HS-5 (cell line): ENCODE measurements around the gene CCT4.
"Not testable (repeated sequence)": the region's sequence is repeated elsewhere in the genome, so short reads cannot be mapped to it uniquely, and the experiment has no call there.

Experiments
- DNase-seq: peaks from one replicate; pipeline ENCODE4 v3.0.0-alpha.2; 2012; ENCODE audit warnings: low read depth

CCT4 gene

DNA sequence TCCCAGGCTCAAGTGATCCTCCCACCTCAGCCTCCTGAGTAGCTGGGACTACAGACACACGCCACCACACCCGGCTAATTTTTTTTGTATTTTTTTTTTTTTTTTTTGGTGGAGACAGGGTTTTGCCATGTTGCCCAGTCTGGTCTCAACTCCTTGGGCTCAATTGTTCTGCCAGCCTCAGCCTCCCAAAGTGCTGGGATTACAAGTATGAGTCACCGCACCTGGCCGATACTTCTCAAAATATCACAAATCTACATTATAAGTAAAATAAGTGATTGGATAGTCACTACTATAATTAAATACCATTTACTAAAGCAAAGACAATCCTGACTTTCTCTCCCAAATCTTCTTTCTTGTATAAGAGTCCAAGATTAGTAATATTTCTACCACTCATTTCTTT is 9.1 kb downstream of the CCT4 start:
- DNase-seq: not testable (repeated sequence)

DNA sequence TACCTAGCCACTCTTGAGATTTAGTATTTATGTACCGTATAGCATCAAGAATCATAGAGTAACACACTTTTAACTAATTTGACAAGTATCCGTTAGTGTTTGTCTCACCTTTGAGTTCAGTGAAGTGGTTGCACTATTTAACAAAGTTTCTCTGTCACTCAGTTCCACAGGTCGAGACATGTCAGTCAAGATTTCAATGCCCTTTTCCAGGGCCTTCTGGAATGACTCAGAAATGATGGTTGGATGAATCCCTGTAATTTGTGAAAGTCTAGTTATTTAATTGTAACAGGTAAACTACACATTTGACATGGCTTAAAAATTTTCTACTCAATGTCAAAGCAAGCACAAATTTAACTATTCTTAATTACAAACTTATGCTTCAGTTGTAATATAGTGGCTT is 9.7 kb downstream of the CCT4 start:
- DNase-seq: no peak

DNA sequence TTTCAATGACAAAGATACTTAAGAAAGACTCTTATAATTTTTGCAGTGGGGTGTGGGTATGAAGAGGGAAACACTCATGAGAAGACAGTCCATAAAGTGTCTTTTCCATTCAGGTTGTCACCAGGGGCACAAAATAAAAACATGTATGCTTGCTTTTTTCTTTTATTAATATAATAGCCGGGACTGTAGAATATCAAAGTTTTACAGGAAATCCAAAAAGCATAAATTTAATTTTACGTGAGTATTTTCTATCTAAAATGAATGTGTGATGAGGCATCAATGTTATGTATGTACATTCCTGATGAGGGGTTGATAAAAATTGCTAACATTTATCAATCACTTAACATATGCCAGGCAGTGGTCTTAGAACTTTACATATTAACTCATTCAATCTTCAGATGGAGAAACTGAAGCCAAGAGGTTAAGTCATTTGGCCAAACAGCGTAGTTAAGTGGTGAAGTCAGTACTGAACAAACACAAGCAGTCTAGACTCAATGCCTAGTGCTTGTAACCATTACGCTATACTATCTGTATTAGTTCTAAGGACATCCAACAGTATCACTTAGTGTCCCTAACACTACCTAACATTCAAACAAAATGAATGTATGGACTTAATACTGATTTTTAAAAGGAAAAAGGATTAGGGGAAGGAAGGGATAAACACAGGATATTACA is 10.7 kb downstream of the CCT4 start:
- DNase-seq: no peak

DNA sequence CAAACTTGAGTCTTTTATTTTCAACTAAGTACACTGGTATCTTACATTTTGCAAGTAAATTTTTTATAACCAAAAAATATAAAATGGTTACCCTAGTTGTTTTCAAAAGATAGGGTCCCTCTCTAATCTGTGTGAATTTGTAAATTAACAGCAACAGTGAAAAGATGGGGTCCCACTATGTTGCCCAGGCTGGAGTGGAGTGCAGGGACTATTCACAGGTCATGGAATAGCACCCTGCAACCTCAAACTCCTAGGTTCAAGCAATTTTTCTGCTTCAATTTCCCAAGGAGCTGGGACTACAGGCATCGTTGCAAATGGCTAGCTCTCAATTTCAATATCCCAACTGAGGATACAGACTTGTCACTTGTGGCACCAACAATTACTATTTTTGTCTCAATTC is 12.1 kb downstream of the CCT4 start:
- DNase-seq: no peak

DNA sequence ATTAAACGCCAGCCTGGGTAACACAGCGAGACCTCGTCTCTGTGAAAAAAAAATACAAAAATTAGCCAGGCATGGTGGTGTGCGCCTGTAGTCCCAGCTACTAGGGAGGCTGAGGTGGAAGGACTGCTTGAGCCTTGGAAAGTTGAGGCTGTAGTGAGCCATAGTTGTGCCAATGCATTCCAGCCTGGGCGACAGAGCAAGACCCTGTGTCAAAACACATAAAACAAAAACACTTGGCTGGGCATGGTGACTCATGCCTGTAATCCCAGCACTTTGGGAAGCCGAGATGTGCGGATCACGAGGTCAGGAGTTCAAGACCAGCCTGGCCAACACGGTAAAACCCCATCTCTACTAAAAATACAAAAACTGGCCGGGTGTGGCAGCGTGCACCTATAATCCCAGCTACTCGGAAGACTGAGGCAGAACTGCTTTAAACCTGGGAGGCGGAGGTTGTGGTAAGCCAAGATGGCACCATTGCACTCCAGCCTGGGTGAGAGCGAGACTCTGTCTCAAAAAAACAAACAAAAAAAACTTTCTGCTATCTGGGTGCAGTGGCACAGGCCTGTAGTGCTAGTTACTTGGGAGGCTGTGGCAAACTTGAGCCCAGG is 21.9 kb downstream of the CCT4 start:
- not testable (repeated sequence) for DNase-seq

DNA sequence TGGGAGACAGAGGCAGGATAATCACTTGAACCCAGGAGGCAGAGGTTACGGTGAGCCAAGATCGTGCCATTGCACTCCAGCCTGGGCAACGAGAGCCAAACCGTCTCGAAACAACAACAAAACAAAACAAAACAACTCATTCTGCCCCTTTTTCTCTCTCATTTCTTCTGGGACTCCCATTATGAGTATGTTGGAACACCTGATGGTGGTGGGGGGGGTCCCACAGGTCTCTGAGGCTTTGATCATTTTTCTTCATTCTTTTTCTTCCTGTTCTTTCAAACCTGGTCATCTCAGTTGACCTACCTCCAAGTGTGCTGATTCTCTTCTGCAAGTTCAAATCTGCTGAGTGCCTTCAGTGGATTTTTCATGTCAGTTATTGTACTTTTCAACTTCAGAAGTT is 26.4 kb downstream of the CCT4 start:
- DNase-seq: no peak

DNA sequence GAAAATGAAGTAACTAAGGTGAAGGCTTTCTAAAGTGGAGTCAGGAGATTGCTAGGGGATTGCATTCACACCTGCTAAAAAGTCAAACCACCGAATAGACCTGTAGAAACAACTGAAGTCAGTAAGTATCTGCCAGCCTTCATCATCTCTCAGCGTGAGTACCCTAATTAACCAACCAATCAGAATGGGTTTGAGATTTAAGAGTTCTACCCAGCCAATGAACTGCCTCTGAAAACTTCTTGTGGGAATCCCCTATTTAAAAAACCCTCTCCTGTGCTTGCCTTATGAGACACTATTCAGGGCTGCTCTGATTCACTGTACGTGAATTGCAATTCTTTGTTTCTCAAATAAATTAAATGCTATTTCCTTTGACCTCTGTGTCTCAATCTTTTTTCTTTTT is 31.2 kb downstream of the CCT4 start:
- no peak for DNase-seq

DNA sequence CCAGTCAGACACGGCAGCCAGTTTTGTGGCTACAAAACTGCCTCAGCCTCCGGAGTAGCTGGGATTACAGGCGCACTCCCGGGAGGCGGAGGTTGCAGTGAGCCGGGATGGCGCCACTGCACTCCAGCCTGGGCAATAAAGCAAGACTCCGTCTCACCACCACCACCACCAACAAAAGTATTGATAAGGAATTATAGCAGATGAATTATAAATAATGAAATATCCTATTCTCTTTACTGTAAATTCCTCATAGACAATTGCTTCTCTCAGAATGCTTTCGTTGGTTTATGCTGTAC is 33.2 kb downstream of the CCT4 start:
- DNase-seq: no peak

DNA sequence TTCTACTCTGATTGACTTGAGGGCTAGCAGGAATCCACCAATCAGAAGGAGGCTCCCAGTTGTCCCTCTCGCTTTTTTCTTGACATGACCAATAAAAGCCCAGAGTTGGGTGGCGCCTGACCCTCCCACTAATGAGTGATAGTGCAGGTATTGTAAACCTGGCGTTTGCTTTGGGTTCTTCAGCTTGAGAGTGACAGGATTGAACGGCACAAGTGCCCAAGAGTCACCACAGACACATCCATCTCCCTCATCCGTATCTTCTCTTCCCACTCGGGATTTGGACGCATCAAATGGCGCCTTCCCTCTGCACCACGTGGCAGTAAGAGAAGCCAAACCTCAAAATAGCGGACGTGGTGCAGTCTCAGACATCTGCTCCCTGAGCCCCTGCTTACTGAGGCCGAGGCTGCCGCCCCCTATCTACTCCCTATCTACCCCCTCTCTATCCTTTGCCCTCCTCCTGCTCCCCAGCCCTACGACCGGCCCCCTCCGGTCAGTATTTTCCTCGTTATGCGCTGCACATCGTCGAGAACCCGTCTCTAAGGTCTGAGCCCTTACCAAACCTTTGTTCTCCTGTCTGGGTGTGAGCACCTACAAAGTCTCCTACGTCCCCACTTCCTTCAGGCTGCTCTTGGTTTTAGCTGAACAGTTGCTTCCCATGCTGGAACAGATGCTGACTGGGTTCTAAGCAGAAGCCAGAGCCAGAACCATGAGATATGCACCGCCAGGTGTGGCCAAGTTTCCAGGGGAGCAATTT is 33.7 kb downstream of the CCT4 start:
- peak; percentile 91 for DNase-seq

DNA sequence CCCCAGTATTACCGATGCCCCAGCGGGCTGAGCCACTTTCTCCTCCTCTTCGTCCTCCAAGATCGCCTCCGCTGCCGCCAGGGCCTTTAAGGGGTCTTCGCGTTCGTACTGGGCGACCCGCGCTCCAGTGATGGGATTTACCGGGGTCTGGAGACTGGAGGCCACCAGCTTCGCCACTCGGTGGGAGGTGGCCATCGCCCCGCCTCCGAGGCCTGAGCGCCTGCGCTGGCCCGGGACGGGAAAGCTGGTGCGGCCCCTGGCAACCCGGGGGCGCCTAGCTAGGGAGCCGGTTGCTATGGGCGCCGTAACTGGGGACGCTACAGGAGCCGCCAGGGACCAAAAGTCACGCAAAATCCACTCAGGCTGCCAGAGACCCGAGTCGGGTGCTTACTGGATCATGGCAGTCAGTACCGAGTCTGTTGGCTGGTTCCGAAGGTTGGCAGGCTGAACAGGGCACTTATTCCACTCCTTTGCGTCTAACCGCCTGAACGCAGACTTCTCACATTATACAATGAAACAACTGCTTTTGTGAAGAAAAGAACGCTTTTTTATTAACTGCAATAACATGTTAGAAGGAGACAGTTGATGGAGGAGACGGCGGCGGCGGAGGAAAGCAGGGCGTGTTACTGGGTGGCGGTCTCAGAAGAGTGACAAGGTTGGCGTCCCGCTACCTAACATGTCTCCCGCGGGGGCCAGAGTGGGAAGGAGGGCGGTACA is 34.5 kb downstream of the CCT4 start, which contains the start of gene FAM161A:
Gene FAM161A, minus strand, starts transcription at position 214 of the 717 bp plus-strand sequence. Its CDS starts 19 bp downstream, at position 195.
- peak; percentile 43 for DNase-seq

DNA sequence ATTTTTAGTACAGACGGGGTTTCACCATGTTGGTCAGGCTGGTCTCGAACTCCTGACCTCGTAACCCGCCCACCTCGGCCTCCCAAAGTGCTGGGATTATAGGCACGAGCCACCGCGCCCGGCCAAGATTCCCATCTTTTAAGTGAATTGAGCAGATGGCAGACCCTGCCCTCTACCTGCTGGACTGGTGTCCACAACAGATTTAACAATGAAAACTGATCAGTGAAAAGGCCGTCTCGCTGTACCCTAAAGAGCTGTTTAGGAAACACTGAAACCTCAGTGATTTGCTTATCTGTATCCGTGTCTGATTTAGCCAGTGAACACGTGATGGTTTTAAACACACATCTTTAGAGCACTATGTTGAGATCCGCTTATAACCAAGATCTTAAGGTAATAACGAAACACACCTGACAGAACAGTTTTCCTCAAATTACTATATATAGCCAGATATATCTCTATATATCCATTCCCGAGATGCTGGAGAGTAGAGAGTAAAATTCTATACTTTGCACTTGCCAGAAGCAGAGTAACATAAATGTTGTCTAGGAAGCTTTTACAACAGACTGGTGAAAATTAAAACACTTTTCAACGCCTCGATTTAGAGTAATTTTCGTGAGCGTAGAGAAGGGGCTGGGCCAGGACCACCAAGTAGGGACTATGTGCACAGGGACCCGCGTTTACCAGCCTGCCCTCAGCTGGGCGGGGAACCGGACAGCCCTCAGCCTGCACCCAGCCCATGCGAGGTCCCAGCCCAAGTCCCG is 35.2 kb downstream of the CCT4 start:
- peak; percentile 38 for DNase-seq

DNA sequence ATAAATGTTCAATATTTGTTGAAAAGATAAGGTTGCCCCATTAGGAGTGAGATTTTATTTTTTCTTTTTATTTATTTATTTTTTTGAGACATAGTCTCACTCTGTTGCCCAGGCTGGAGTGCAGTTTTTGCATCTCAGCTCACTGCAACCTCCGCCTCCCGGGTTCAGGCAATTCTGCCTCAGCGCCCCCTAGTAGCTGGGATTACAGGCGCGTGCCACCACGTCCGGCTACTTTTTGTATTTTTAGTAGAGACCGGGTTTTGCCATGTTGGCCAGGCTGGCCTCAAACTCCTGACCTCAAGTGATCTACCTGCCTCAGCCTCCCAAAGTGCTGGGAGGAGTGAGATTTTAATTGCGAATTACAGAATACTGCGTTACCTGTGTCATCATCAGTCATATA is 37.2 kb downstream of the CCT4 start:
- not testable (repeated sequence) for DNase-seq

DNA sequence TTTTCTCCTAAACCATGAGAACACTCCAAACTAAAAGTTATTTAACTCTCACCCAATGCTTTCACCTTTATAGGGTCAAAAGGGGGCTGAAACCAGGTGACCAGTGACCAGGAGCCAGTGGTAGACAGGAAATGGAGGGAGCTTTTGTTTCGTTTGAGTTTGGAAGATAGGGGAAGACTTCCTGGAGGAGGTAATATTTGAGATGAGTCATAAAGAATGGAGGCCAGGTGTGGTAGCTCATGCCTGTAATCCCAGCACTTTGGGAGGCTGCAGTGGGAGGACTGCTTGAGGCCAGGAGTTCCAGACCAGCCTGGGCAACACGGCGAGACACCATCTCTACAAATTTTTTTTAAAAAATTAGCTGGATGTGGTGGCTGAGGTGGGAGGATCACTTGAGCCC is 43.1 kb downstream of the CCT4 start:
- no peak for DNase-seq

DNA sequence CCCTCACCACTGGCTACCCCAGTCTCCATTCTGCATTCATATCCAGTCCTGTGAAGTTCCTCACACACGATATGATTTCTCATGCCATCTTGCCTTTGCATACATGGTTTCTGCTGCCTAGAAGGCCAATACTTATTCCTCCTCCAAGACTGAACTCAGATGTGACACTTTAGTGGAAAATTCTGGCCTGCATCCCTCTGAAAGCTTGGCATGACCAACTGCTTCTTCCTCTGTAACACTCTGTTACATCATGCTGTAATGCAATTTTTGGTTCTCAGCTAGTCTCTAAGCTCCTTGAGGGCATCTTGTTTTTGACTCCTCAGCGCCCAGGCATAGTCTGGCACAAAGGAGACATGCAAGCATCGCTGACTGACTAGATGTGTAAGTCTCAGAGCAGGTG is 47.2 kb downstream of the CCT4 start:
- DNase-seq: no peak

DNA sequence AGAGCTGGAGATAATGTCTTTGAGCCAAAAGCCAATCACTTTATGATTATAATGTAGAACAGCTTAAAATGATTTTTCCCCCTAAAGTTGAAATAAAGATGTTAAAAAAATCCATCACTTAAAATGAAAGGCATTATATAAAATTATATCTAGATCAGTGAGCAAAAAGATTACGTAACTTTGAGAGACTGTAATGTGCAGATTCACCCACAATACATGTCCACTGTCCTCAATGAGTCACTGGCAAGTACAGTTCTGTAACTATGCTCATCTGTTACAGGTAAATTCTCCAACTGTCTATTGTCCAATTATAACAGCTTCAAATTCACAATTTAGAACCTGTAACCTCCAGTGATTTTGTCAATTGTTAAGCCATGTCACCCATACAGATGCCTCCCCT is 53.6 kb downstream of the CCT4 start:
- no peak for DNase-seq

DNA sequence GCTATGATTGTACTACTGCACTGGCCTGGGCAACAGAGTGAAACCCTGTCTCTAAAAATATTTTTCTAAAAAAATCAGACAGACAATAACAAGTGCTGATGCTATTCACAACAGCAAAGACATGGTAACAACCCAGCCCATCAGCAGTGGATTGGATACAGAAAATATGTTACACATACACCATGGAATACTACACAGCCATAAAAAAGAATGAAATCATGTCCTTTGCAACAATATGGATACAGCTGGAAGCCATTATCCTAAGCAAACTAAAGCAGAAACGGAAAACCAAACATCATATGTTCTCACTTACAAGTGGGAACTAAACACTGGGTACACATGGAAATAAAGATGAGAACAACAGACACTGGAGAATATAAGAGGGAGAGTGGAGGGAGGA is 54.5 kb downstream of the CCT4 start:
- DNase-seq: no peak

DNA sequence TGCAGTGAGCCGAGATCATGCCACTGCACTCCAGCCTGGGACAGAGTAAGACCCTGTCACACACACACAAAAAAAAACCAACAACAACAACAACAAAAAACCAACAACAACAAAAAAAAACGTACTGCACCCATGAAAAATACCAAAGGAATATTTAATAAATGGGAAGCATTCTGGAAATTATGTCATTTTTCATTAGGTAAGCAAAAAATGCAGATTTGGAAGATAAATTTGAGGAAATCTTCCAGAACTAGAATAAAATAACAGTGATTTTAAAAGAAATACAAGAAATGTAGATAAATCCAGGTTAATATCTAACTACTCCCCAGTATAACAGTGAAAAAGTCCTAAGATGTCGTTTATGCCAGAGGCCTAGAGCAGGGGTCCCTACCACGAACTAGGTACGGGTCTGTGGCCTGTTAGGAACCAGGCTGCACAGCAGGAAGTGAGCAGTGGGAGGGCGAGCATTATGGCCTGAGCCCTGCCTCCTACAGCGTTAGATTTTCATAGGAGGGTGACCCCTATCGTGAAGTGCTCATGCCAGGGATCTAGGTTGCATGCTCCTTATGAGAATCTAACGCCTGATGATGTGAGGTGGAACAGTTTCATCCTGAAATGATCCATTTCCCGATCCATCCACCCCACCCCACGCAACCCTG is 56.1 kb downstream of the CCT4 start:
- DNase-seq: no peak

DNA sequence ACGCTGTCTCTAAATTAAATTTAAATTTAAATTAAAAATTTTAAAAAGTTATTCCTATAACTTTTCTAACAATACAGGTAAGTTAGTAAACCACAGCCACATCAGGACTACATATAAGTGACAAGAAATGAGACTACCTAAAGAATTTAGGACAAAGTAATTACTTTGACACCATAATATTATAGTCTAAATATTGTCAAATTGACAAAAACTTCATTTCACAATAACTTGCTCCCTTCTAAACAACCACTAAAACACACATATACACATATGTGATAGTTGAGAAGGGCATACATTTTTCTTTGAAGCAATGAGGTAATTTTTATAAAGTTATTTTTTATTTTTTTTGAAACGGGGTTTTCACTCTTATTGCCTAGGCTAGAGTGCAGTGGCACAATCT is 66.2 kb downstream of the CCT4 start:
- DNase-seq: no peak
